Sigmoid colon (tissue), 7 donors: ENCODE results near the gene PIM3. TPM values are rescaled to one million over a fixed set of nuclear protein-coding genes. Genes with fewer than 3 reads are reported as not detected.
A peak's percentile ranks its signal among the peaks of the same experiment; 100 is the strongest.
"Not testable (repeated sequence)": the region's sequence is repeated elsewhere in the genome, so short reads cannot be mapped to it uniquely, and the experiment has no call there.

ENCODE experiments used
- DNase-seq: peaks from one replicate; pipeline ENCODE4 v3.0.0-alpha.2; 2019
- H3K27ac ChIP-seq, 4 donors: fragments of 200-600 bp; sonication (generic); one replicate each; pipeline ENCODE4 v1.5.1; 2016 to 2019; ENCODE audit warnings: mild to moderate bottlenecking in 1 of 4
- H3K27me3 ChIP-seq, 3 donors: fragments of 200-600 bp; sonication (generic); one replicate each; pipeline ENCODE4 v1.5.1; 2019; ENCODE audit warnings: mild to moderate bottlenecking in 1 of 3
- H3K36me3 ChIP-seq, 4 donors: fragments of 200-600 bp; sonication (generic); one replicate each; pipeline ENCODE4 v1.5.1; 2016 to 2019
- H3K4me1 ChIP-seq, 4 donors: fragments of 200-600 bp; sonication (generic); one replicate each; pipeline ENCODE4 v1.5.1; 2017 to 2019
- H3K4me3 ChIP-seq, 4 donors: fragments of 200-600 bp; sonication (generic); one replicate each; pipeline ENCODE4 v1.5.1; 2017 to 2019; ENCODE audit warnings: mild to moderate bottlenecking in 2 of 4, moderate library complexity in 1 of 4
- H3K9me3 ChIP-seq, 4 donors: fragments of 200-600 bp in 3 of 4; sonication (generic) in 3 of 4; one replicate each; pipeline versions ENCODE4 v1.5.1 to v1.6.1; 2013 to 2019
- EP300 ChIP-seq, 4 donors: sonication (generic); formaldehyde crosslinking; IDR thresholded peaks; one replicate each; pipeline ENCODE4 v1.6.1; 2017; ENCODE audit warnings: antibody characterized with exemption in 4 of 4
- POLR2A ChIP-seq, 2 donors: fragments of 450-650 bp; IDR thresholded peaks; one replicate each; pipeline ENCODE4 v1.6.1; 2016; ENCODE audit warnings: antibody characterized with exemption in 2 of 2, mild to moderate bottlenecking in 2 of 2, moderate library complexity in 2 of 2
- POLR2AphosphoS5 ChIP-seq, 4 donors: sonication (generic); formaldehyde crosslinking; IDR thresholded peaks; one replicate each; pipeline ENCODE4 v1.6.1; 2017; ENCODE audit warnings: antibody characterized with exemption in 4 of 4
- WGBS, 2 donors: extraction: QIAGEN DNeasy Blood & Tissue Kit; methylation state at CpG; one replicate each; pipeline ENCODE4 v1.1.7; 2013; 5-methylcytosine and 5-hydroxymethylcytosine counted together
- intact Hi-C: fragments of 100-400 bp; cut with DNase I; formaldehyde crosslinking; loops from one replicate; pipeline ENCODE4 v1.15.1; 2023
- polyA plus RNA-seq, 3 donors: library from polyadenylated mRNA; stranded (reverse); fragments of 200-250 nt; gene quantifications; one replicate each; pipeline ENCODE4 v1.2.3, GENCODE V29; 2013
- total RNA-seq, 4 donors: library from RNA; depleted of rRNA; stranded (reverse); fragments of >200 nt; gene quantifications; one replicate each; pipeline ENCODE4 v1.1.0, GENCODE V29; 2016
- TF ChIP-seq, protein P1 (sequence below), 4 experiments: fragments of 450-650 bp in 3 of 4; fragments of 200-600 bp in 1 of 4; IDR thresholded peaks; one replicate each; pipeline ENCODE4 v1.5.1; 2016 to 2019; ENCODE audit warnings: antibody characterized with exemption in 4 of 4, mild to moderate bottlenecking in 3 of 4, moderate library complexity in 2 of 4
- donor health status: healthy with polysubstance abuse.
- donor health status: Bipolar disorder and iron deficiency.
- donor health status: healthy.

PIM3 gene
- total and polyA plus RNA-seq, 7 donors = 26.3 to 126 (median 49.4) TPM

GRCh38 chr22:49979587-49980264 lies 19.2 kb downstream of the PIM3 start:
- peaks cover 0 to 14% (median 9%) of the 10 kb centered on the region in 4 donors for H3K4me1 ChIP-seq
- H3K4me3 ChIP-seq = no peak overlapping the region
- TF ChIP-seq POLR2AphosphoS5 (IDR thresholded peaks at IDR 0.05) = no peak
- TF ChIP-seq, protein P1, sequence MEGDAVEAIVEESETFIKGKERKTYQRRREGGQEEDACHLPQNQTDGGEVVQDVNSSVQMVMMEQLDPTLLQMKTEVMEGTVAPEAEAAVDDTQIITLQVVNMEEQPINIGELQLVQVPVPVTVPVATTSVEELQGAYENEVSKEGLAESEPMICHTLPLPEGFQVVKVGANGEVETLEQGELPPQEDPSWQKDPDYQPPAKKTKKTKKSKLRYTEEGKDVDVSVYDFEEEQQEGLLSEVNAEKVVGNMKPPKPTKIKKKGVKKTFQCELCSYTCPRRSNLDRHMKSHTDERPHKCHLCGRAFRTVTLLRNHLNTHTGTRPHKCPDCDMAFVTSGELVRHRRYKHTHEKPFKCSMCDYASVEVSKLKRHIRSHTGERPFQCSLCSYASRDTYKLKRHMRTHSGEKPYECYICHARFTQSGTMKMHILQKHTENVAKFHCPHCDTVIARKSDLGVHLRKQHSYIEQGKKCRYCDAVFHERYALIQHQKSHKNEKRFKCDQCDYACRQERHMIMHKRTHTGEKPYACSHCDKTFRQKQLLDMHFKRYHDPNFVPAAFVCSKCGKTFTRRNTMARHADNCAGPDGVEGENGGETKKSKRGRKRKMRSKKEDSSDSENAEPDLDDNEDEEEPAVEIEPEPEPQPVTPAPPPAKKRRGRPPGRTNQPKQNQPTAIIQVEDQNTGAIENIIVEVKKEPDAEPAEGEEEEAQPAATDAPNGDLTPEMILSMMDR (IDR thresholded peaks at IDR 0.05) = peak in 3 of 4 experiments; percentile 27 to 45 (median 41)
- DNase-seq = no peak
- no peaks in the 10 kb centered on the region for H3K36me3 ChIP-seq
- intact Hi-C loops = no loop called here
- peaks cover 19 to 46% (median 23%) of the 10 kb centered on the region in 3 donors for H3K27me3 ChIP-seq
- H3K9me3 ChIP-seq = no peaks in the 10 kb centered on the region
- H3K27ac ChIP-seq = no peak overlapping the region
- 54 to 56% methylated on average over 7 of the region's 7 CpGs for WGBS, 2 donors

DNA sequence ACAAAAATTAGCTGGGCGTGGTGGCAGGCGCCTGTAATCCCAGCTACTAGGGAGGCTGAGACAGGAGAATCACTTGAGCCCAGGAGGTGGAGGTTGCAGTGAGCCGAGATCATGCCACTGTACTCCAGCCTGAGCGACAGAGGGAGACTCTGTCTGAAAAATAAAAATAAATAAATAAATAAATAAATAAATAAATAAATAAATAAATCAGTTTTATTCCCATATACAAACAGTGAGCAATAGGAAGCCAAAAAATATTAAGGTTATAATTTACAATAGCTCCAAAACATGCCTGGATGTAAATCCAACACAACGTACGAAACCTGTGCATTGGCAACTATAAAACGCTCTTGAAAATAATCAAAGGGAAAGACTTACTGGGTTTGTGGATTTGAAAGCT lies 21.2 kb downstream of the PIM3 start:
- H3K4me3 ChIP-seq, intact Hi-C loops, H3K27ac ChIP-seq, H3K36me3 ChIP-seq, H3K9me3 ChIP-seq, DNase-seq: not testable (repeated sequence)
- Histone ChIP-seq H3K27me3 (peaks cover 19 to 48% (median 27%) of the 10 kb centered on the region in 3 donors), H3K4me1 (peaks cover 0 to 14% (median 9%) of the 10 kb centered on the region in 4 donors)
- 95 to 97% methylated on average over 7 of the region's 7 CpGs for WGBS, 2 donors

DNA sequence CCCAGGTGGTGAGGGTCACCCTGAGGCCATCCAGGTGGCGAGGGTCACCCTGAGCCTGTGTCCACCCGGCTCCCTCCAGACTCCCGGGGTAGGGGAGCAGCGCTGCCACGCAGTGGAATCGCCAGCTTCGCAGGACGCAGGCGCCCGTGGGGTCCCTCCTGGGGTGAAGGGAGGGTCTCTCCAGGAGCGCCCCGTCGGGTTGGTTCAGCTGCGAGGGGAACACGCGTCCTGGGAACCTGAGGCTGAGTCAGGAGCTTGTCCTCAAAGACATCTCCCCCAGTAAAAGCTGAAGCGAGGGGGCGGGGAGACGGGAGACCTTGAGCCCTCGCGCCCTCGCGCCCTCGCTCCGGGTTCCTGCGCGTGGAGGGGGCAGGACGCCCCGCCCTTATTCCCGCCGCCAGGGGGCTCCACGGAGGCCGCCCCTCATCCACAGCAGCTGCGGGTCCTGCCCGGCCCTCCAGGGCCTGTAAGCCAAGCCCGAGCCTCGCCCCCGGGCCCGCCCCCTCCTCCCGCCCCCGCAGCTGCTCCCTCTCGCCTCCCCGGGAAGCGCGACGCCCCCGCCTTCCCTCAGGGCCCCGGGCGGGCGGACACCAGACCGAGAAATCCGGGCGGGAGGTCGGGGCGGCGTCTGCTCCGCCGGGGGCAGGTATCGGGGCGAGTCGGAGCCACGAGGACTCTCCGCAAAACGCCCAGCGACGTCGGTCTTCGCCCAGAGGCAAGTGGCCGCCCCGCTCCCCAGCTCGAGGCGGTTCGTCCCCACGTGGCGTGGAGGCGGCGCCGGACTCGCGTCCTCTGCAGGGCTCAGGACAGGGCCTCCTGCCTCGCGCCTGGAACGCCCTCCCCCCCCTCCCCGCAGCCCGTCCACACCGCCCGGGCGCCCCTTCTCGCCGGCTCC lies 22.8 kb downstream of the PIM3 start:
- Histone ChIP-seq H3K27ac (no peak overlapping the region), H3K4me3 (peak overlapping the region in 1 of 4 donors; percentile 25), H3K9me3 (peaks cover 0 to 4% (median 2%) of the 10 kb centered on the region in 4 donors), H3K4me1 (peaks cover 0 to 14% (median 9%) of the 10 kb centered on the region in 4 donors), H3K27me3 (peaks cover 19 to 48% (median 27%) of the 10 kb centered on the region in 3 donors), H3K36me3 (no peaks in the 10 kb centered on the region)
- WGBS, 2 donors = 13 to 14% methylated on average over 90 of the region's 90 CpGs
- TF ChIP-seq POLR2AphosphoS5 (IDR thresholded peaks at IDR 0.05) = no peak
- TF ChIP-seq, protein P1 (IDR thresholded peaks at IDR 0.05) = peak in 1 of 4 experiments; percentile 25
- no peak for DNase-seq
- intact Hi-C loops = no loop called here

GRCh38 chr22:49986325-49986724 lies 25.8 kb downstream of the PIM3 start:
- DNase-seq = no peak
- peaks cover 19 to 36% (median 27%) of the 10 kb centered on the region in 3 donors for H3K27me3 ChIP-seq
- 95 to 98% methylated on average over 2 of the region's 2 CpGs for WGBS, 2 donors
- no peak overlapping the region for H3K4me3 ChIP-seq
- no peaks in the 10 kb centered on the region for H3K36me3 ChIP-seq
- peaks cover 0 to 14% (median 9%) of the 10 kb centered on the region in 4 donors for H3K4me1 ChIP-seq
- TF ChIP-seq, protein P1 (IDR thresholded peaks at IDR 0.05) = no peak
- TF ChIP-seq EP300 (IDR thresholded peaks at IDR 0.05) (no peak), POLR2A (IDR thresholded peaks at IDR 0.05) (no peak), POLR2AphosphoS5 (IDR thresholded peaks at IDR 0.05) (no peak)
- intact Hi-C loops = no loop called here
- no peak overlapping the region for H3K27ac ChIP-seq
- peaks cover 3 to 11% (median 7%) of the 10 kb centered on the region in 4 donors for H3K9me3 ChIP-seq

- peaks cover 3 to 12% (median 8%) of the 10 kb centered on the region in 4 donors for H3K9me3 ChIP-seq
- H3K27me3 ChIP-seq, H3K4me1 ChIP-seq, intact Hi-C loops, DNase-seq, H3K4me3 ChIP-seq, H3K36me3 ChIP-seq, H3K27ac ChIP-seq: not testable (repeated sequence)
- WGBS, 2 donors = 94 to 95% methylated on average over 24 of the region's 24 CpGs
Measured at GRCh38 chr22:49989826-49990225, 29.3 kb downstream of the PIM3 start.
